GM18520 (cell line): Measurements from ENCODE around the gene RTCB.
A peak's percentile ranks its signal among the peaks of the same experiment; 100 is the strongest.

Source experiments
- ATAC-seq: cut with Tn5 transposase; IDR thresholded peaks from one replicate; pipeline ENCODE4 v1.9.1; 2021; ENCODE audit not compliant: unreplicated experiment

The RTCB gene

GRCh38 chr22:32411829-32412592, at the start of gene RTCB:
RTCB (minus strand) TSS chr22:32412247; CDS start chr22:32412156, 91 bp downstream.
- ATAC-seq = peak; percentile 65

GRCh38 chr22:32457031-32457430, 45.0 kb upstream of the RTCB start:
- no peak for ATAC-seq

GRCh38 chr22:32448980-32449379, 36.9 kb upstream of the RTCB start:
- ATAC-seq = no peak

GRCh38 chr22:32446321-32446720, 34.3 kb upstream of the RTCB start:
- ATAC-seq = no peak

- ATAC-seq = no peak
Measured at GRCh38 chr22:32444068-32444467, 32.0 kb upstream of the RTCB start.

GRCh38 chr22:32430352-32430751, 18.3 kb upstream of the RTCB start:
- ATAC-seq = no peak

GRCh38 chr22:32426881-32427280, 14.8 kb upstream of the RTCB start:
- no peak for ATAC-seq

GRCh38 chr22:32423664-32424063, 11.6 kb upstream of the RTCB start:
- ATAC-seq = no peak

GRCh38 chr22:32422062-32422461, 10.0 kb upstream of the RTCB start:
- ATAC-seq = no peak

- ATAC-seq = no peak
Measured at GRCh38 chr22:32421484-32421883, 9.4 kb upstream of the RTCB start.

GRCh38 chr22:32417906-32418305, 5.9 kb upstream of the RTCB start:
- ATAC-seq = no peak

- no peak for ATAC-seq
Measured at GRCh38 chr22:32416556-32417085, 4.6 kb upstream of the RTCB start.

- no peak for ATAC-seq
Measured at GRCh38 chr22:32414191-32414590, 2.1 kb upstream of the RTCB start.

- ATAC-seq = no peak
Measured at GRCh38 chr22:32413719-32414118, 1.7 kb upstream of the RTCB start.

GRCh38 chr22:32411402-32411801, 645 bp downstream of the RTCB start:
- no peak for ATAC-seq

- no peak for ATAC-seq
Measured at GRCh38 chr22:32410459-32410858, 1.6 kb downstream of the RTCB start.

- no peak for ATAC-seq
Measured at GRCh38 chr22:32409977-32410376, 2.1 kb downstream of the RTCB start.

- no peak for ATAC-seq
Measured at GRCh38 chr22:32407936-32408335, 4.1 kb downstream of the RTCB start.

GRCh38 chr22:32407312-32407711, 4.7 kb downstream of the RTCB start:
- ATAC-seq = no peak

GRCh38 chr22:32404021-32404420, 8.0 kb downstream of the RTCB start:
- ATAC-seq = no peak

- no peak for ATAC-seq
Measured at GRCh38 chr22:32401486-32401885, 10.6 kb downstream of the RTCB start.

- ATAC-seq = no peak
Measured at GRCh38 chr22:32396746-32397145, 15.3 kb downstream of the RTCB start.

- ATAC-seq = no peak
Measured at GRCh38 chr22:32396255-32396654, 15.8 kb downstream of the RTCB start.
